Activated CD4-positive, alpha-beta T cell treated with anti-CD3 and anti-CD28 coated beads, Interleukin-2, amount 10 ng/mL, durations not matched to agents 24 days and 14 days (primary cell): ENCODE measurements around the gene RAB26. TPM values are rescaled to one million over a fixed set of nuclear protein-coding genes. Genes with fewer than 3 reads are reported as not detected.
"Not testable (repeated sequence)": the region's sequence is repeated elsewhere in the genome, so short reads cannot be mapped to it uniquely, and the experiment has no call there.

ENCODE experiments used
- DNase-seq: peaks from one replicate; pipeline ENCODE4 v3.0.0; 2022
- H3K27ac Mint-ChIP-seq: one replicate; pipeline ENCODE4 v1.8.0; 2022; ENCODE audit warnings: mild to moderate bottlenecking, mixed read lengths
- H3K27me3 Mint-ChIP-seq: one replicate; pipeline ENCODE4 v1.8.0; 2022; ENCODE audit warnings: mixed read lengths
- H3K36me3 Mint-ChIP-seq: one replicate; pipeline ENCODE4 v1.8.0; 2022; ENCODE audit warnings: low read depth, mild to moderate bottlenecking, mixed read lengths
- H3K4me1 Mint-ChIP-seq: one replicate; pipeline ENCODE4 v1.8.0; 2021; ENCODE audit warnings: mixed read lengths
- H3K4me3 Mint-ChIP-seq: one replicate; pipeline ENCODE4 v1.8.0; 2022; ENCODE audit warnings: mild to moderate bottlenecking, moderate library complexity, mixed read lengths
- H3K9me3 Mint-ChIP-seq: one replicate; pipeline ENCODE4 v1.8.0; 2021; ENCODE audit warnings: mixed read lengths
- intact Hi-C: fragments of 100-400 bp; cut with micrococcal nuclease; formaldehyde crosslinking; loops from one replicate; pipeline ENCODE4 v1.15.1; 2023
- total RNA-seq: library from RNA; stranded (reverse); gene quantifications from 2 replicates; pipeline ENCODE4 v1.2.3, GENCODE V29; 2022

Gene RAB26
- total RNA-seq, 1 donor from 2014 or later = 1.0 TPM

- H3K27me3 Mint-ChIP-seq, H3K27ac Mint-ChIP-seq, H3K4me3 Mint-ChIP-seq, H3K9me3 Mint-ChIP-seq, H3K36me3 Mint-ChIP-seq, intact Hi-C loops, H3K4me1 Mint-ChIP-seq, DNase-seq: not testable (repeated sequence)
Observed at GRCh38 chr16:2111412-2112335, 36.8 kb upstream of the RAB26 start.

- H3K36me3 Mint-ChIP-seq, H3K4me3 Mint-ChIP-seq, H3K27me3 Mint-ChIP-seq, intact Hi-C loops, H3K27ac Mint-ChIP-seq, H3K9me3 Mint-ChIP-seq, H3K4me1 Mint-ChIP-seq, DNase-seq: not testable (repeated sequence)
Observed at GRCh38 chr16:2112539-2113106, 35.8 kb upstream of the RAB26 start.

GRCh38 chr16:2114225-2114624 lies 34.2 kb upstream of the RAB26 start:
- H3K27ac Mint-ChIP-seq, H3K4me1 Mint-ChIP-seq, intact Hi-C loops, H3K36me3 Mint-ChIP-seq, H3K9me3 Mint-ChIP-seq, H3K4me3 Mint-ChIP-seq, H3K27me3 Mint-ChIP-seq, DNase-seq: not testable (repeated sequence)

GRCh38 chr16:2114885-2115590 lies 33.4 kb upstream of the RAB26 start:
- not testable (repeated sequence) for H3K27me3 Mint-ChIP-seq, DNase-seq

GRCh38 chr16:2115591-2115973 lies 32.8 kb upstream of the RAB26 start:
- H3K4me3 Mint-ChIP-seq = no peak overlapping the region
- H3K4me1 Mint-ChIP-seq = no peaks in the 10 kb centered on the region
- no peak for DNase-seq
- no peaks in the 10 kb centered on the region for H3K27me3 Mint-ChIP-seq
- H3K27ac Mint-ChIP-seq = no peak overlapping the region
- no peaks in the 10 kb centered on the region for H3K9me3 Mint-ChIP-seq
- intact Hi-C loops = no loop called here
- no peaks in the 10 kb centered on the region for H3K36me3 Mint-ChIP-seq

More at GRCh38 chr16:2114885-2115590, 33.4 kb upstream of the RAB26 start:
- H3K9me3 Mint-ChIP-seq, H3K4me3 Mint-ChIP-seq, H3K36me3 Mint-ChIP-seq, H3K27ac Mint-ChIP-seq, H3K4me1 Mint-ChIP-seq, intact Hi-C loops: not testable (repeated sequence)

GRCh38 chr16:2116428-2116827 lies 32.0 kb upstream of the RAB26 start:
- H3K9me3 Mint-ChIP-seq, H3K36me3 Mint-ChIP-seq, DNase-seq, intact Hi-C loops, H3K4me3 Mint-ChIP-seq, H3K27me3 Mint-ChIP-seq, H3K27ac Mint-ChIP-seq, H3K4me1 Mint-ChIP-seq: not testable (repeated sequence)

- H3K4me1 Mint-ChIP-seq, H3K4me3 Mint-ChIP-seq, intact Hi-C loops, H3K27ac Mint-ChIP-seq, H3K27me3 Mint-ChIP-seq, H3K36me3 Mint-ChIP-seq, H3K9me3 Mint-ChIP-seq, DNase-seq: not testable (repeated sequence)
Observed at GRCh38 chr16:2117341-2117740, 31.1 kb upstream of the RAB26 start.

- H3K27ac Mint-ChIP-seq, H3K9me3 Mint-ChIP-seq: not testable (repeated sequence)
Observed at GRCh38 chr16:2117960-2118722, 30.3 kb upstream of the RAB26 start.

GRCh38 chr16:2121325-2121724 lies 27.1 kb upstream of the RAB26 start:
- H3K4me1 Mint-ChIP-seq, H3K27ac Mint-ChIP-seq, DNase-seq, intact Hi-C loops, H3K36me3 Mint-ChIP-seq, H3K27me3 Mint-ChIP-seq, H3K4me3 Mint-ChIP-seq, H3K9me3 Mint-ChIP-seq: not testable (repeated sequence)

More at GRCh38 chr16:2117960-2118722, 30.3 kb upstream of the RAB26 start:
- H3K36me3 Mint-ChIP-seq, H3K4me3 Mint-ChIP-seq, H3K4me1 Mint-ChIP-seq, intact Hi-C loops, H3K27me3 Mint-ChIP-seq, DNase-seq: not testable (repeated sequence)

- Mint-ChIP-seq H3K27ac (no peak overlapping the region), H3K27me3 (no peaks in the 10 kb centered on the region), H3K36me3 (no peaks in the 10 kb centered on the region), H3K9me3 (no peaks in the 10 kb centered on the region), H3K4me3 (no peak overlapping the region), H3K4me1 (no peaks in the 10 kb centered on the region)
- intact Hi-C loops = no loop called here
- DNase-seq = no peak
Observed at GRCh38 chr16:2121853-2122252, 26.6 kb upstream of the RAB26 start.

- Mint-ChIP-seq H3K27ac (no peak overlapping the region), H3K9me3 (no peaks in the 10 kb centered on the region), H3K4me3 (no peak overlapping the region), H3K4me1 (no peaks in the 10 kb centered on the region), H3K36me3 (no peaks in the 10 kb centered on the region), H3K27me3 (no peaks in the 10 kb centered on the region)
- DNase-seq = no peak
- intact Hi-C loops = no loop called here
Observed at GRCh38 chr16:2122429-2122828, 26.0 kb upstream of the RAB26 start.

- DNase-seq, H3K4me3 Mint-ChIP-seq, H3K36me3 Mint-ChIP-seq, H3K4me1 Mint-ChIP-seq, H3K9me3 Mint-ChIP-seq, H3K27ac Mint-ChIP-seq, intact Hi-C loops, H3K27me3 Mint-ChIP-seq: not testable (repeated sequence)
Observed at GRCh38 chr16:2122934-2123683, 25.3 kb upstream of the RAB26 start.

GRCh38 chr16:2123706-2124376 lies 24.6 kb upstream of the RAB26 start:
- H3K36me3 Mint-ChIP-seq, H3K9me3 Mint-ChIP-seq, H3K27ac Mint-ChIP-seq, intact Hi-C loops, H3K4me1 Mint-ChIP-seq, H3K27me3 Mint-ChIP-seq, H3K4me3 Mint-ChIP-seq, DNase-seq: not testable (repeated sequence)
